KG1 (cell line): ENCODE data around the gene PIGT.

ENCODE experiments used
- DNase-seq: peaks from one replicate; lab custom pipeline; 2025; lab: John Stamatoyannopoulos, UW

The PIGT gene

DNA sequence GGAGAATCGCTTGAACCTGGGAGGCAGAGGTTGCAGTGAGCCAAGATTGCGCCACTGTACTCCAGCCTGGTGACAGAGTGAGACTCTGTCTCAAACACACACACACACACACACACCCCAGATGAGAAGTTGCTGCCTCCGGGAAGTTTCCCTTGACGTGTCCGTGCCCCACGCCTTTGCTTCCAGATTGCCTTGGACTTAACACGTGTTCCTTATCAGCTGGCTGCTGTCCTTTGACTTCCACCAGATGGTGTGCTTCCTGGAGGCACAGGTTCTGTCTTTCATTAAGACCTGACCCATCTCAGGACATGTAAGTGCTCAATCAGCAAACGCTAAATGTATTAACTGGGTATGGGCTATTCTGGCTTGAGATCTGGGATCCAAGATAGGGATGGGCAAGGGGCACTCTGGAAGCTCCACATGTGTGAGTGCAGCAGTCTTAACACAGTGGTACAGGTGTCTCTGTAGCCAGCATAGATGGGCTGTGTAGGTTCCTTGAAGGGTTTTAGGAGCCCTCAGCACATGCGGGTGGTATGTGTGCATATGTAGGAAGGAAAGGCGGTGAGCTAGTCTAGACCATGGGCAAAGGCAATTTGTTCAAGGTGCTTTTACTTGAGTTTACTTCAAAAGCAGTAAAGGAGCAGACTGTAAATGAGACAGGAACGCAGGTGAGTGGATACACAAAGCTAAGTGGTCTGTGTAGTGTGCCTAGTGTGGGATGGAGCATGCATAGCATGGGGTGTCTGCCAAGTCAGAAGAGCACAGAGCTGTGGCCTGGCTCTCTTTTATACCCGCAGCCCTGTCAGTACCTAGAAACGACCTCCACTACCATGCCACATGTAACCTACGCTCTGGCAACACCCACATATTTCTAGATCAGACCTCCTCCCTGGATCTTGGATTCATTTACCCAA lies 11.6 kb downstream of the PIGT start:
- DNase-seq, result no peak

DNA sequence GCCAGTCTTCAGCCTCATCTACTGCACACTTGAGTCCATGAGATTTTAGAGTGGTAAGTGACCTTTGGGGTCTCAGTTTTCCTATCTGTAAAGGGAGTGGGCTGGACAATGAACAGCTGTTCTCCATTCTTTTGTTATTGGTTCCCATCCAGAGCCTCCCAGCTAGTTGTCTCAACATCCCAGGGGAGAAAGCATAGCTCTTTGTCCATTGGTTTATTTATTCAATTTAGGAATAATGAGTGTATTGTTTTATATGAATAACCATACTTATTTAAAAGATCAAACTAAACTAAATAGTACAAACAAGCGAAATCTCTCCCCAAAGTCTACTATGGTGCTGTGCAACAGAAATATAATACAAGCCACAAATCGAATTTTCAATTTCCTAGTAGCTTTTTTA lies 13.7 kb downstream of the PIGT start:
- DNase-seq, result no peak

DNA sequence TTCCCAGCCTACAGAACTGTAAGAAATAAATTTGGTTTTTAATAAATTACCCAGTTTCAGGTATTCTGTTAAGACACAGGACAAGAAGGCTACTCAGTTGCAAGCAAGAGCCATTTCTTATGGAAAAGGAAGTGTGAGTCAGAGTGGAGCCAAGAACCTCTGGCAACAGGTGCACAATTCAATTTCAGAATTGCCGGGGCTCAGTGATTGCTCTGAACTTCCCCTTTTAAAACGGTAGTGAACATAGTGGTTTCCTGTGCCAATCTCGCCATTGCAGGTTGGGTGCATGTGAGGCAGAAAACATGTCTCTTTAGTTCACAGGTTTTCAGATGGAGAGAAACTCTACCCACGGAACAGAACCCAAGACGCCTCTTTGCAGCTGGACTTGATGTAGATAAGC lies 16.4 kb downstream of the PIGT start:
- peak; percentile 48 for DNase-seq

DNA sequence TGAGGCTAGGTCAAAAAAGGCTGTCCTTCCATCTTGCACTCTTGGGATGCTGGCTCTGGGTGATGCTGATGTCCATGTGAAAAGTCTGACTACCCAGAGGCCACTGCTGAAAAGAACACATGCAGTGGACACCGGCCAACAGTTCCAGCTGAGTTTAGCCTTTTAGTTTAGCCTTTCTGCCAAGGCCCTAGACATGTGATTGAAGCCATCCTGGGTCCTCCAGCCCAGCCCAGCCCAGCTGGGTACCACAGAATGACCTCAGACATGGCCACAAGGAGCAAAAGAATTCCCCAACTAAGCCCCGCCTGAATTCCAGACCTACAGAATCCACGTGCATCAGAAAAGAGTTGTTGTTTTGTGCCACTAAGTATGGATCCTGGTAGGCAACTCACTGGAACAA lies 17.4 kb downstream of the PIGT start:
- DNase-seq, result no peak

DNA sequence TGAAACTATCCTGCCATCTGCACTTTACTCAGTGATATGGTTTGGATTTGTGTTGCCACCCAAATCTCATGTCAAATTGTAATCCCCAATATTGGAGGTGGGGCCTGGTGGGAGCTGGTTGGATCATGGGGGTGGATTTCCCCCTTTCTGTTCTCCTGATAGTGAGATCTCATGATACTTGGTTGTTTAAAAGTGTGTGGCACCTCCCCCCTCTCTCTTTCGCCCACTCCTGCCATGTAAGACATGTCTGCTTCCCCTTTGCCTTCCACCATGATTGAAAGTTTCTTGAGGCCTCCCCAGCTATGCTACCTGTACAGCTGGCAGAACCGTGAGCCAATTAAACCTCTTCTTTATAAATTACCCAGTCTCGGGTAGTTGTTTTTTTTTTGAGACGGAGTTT lies 18.0 kb downstream of the PIGT start:
- no peak for DNase-seq

DNA sequence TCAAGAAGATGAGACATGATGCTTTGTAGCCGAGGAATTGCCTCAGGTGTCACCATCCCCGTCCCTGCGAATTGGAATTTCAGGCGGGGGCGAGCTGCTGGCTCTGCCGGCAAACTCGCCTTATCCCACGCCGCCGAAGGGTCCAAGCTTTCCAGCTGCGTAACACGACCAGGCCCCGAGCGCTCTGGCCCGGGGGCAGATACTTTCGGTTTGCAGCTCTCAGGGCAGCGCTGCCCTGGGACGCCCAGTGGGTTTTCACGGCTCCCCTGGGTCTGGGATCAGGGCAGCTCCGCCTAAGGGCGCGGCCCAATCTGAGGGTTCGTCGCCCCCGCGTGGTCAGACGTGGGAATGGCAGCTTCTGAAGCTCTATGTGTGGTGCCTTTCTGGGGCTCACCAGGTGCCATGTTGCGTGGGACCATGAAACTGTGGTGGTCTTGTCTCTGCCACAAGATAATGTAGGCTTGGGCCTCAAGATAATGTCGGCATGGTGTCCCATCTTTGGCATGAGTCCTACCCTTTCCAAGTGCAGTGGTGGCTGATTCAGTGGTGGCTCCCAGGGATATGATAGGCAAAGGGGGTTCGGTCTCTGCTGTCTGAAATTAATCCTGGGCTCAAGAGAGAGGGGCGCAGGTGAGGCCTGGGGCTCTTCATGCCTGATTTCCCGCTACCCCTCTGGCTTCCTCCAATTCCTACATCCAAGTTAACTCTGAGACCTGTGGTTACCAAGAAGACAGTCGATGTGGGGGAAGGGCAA lies 21.0 kb downstream of the PIGT start:
- peak; percentile 63 for DNase-seq

DNA sequence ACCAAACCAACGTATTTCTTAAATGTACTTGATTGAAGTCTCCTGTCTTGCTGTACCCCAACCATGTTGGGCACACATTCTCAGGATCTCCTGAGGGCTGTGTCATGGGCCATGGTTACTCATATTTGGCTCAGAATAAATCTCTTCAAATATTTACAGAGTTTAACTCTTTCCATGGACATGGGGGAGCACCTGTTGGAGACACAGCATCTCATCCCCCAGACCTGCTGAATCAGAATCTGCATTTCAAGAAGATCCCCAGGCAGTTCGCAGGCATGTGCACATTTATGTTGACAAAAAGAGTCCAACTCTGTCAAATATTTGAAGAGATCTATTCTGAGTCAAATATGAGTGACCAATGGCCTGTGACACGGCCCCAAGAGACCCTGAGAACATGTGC lies 24.5 kb downstream of the PIGT start:
- no peak for DNase-seq

DNA sequence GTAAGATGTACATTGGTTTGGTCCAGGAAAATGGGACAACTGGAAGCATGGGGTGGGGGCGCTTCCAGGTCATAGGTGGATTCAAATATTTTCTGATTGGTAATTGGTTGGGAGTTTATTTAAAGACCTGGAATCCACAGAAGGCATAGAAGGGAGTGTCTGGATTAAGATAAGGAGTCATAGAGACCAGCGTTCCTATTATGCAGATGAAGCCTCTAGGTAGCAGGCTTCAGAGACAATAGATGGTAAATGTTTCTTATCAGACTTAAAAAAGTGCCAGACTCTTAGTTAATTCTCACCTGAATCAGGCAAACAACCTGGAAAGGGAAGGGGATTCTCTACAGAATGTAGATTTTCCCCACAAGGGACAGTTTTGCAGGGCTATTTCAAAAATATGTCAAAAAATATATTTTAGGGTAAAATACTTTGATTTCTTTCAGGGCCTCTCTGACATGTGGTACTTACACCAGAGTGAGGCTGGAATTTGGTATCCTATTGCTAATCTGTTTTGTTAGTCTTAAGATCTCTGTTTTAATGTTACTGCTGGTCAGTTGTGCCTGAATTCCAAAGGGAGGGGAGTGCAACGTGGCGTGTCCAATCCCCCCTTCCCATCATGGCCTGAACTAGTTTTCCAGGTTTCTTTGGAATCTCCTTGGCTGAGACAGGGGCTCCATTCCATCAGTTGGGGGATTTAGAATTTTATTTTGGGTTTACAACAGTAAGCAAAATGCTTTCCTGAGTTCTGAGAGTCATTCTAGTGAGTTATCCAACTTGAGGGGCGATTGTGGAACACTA lies 25.1 kb downstream of the PIGT start:
- no peak for DNase-seq

DNA sequence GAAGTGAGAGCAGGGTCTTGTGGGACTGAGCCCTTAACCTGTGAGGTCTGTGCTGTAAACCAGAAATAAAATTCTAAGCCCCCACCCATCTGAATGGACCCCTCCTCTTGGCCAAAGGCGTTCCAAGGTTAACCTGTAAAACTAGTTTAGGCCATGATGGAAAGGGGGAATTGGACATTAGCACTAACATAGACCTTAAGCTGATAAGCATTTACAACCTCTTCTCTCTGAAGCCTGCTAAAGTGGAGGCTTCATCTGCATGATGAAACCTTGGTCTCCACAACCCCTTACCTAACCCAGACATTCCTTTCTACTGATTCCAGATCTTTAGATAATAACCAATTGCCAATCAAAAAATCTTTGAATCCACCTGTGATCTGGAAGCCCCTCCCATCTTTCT lies 25.8 kb downstream of the PIGT start:
- DNase-seq, result no peak

DNA sequence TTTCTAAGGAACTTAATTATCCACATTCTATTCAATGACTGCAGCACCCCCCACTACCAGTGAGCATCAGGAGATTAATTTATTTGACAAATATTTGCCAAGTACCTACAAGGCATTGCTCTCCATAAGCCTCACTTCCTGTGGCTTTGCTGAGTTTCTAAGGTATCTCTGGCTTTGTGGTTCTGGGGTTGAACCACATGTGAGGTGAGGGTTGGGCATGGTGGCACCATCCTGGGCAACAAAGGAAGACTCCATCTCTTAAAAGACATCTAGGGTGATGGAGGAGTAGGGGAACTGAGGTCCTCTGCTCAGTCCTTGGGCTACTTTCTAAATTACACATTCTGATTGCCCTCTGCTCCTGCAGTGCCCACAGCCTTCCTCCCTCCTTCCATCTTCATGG lies 28.1 kb downstream of the PIGT start:
- no peak for DNase-seq

DNA sequence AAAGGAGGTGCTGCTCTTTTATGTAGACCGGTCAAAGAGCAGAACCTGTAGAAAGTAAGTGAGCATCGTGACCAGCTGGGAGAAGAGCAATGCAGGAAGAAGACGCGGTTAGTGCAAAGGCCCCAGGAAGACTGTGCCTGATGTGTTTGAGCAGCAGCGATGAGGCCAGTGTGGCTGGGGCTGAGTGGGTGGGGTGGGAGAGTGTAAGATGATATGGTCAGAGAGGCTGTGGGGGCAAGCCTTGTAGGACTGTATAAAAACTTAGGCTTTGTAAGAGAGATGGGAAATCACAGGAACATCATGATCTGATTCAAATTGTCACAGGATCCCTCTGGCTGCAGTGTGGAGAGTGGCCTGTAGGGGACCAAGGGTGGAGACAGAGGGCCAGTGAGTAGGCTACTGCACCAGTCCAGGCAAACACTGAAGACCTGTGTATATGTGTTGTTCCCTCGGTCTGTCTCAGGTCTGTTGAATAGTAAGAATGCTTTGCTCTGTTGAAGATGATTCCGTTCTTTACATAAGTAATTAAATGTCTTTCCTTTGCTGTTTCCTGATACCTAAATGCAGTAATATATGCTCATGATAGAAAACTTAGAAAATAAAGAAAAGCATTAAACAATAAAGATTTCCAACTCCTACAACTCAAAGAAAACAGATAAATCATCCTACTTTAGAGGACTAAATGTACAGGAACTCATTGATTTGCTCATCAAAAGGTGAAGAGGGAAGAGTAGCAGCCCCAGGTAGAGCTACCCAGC lies 30.0 kb downstream of the PIGT start:
- DNase-seq, result no peak

DNA sequence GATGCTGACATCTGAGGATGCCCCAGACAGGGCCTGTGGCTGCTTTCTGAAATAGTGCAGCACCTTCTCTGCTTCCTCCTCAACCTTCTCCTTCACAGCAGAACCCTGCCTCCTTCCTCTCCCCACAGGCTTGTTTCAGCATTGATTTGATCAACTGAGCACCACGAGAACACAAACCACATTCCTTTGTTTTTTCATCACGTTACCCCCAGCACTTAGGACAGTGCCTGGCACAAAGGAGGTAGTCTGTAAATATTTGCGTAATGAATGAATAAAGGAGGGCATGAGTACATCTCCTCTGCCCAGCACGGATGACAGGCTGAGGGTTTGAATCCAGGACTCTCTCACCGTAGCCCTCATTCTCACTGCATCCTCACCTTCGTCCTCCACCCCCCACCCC lies 32.3 kb downstream of the PIGT start:
- DNase-seq, result no peak

DNA sequence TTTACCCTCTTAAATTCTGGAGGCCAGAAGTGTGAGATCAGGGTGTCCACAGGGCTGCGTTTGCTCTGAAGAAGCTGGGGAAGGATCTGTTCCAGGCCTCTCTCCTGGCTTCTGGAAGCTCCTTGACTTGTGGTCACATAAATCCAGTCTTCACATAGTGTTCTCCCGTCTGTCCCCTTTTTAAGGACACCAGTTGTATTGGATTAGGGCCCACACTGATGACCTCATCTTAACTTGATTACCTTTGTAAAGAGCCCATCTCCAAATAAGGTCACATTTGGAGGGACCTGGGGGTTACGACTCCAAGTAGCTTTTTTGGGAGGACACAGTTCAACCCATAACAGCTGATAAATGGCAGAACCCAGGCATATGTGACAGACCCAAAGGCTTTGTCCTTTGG lies 33.6 kb downstream of the PIGT start:
- DNase-seq, result no peak

DNA sequence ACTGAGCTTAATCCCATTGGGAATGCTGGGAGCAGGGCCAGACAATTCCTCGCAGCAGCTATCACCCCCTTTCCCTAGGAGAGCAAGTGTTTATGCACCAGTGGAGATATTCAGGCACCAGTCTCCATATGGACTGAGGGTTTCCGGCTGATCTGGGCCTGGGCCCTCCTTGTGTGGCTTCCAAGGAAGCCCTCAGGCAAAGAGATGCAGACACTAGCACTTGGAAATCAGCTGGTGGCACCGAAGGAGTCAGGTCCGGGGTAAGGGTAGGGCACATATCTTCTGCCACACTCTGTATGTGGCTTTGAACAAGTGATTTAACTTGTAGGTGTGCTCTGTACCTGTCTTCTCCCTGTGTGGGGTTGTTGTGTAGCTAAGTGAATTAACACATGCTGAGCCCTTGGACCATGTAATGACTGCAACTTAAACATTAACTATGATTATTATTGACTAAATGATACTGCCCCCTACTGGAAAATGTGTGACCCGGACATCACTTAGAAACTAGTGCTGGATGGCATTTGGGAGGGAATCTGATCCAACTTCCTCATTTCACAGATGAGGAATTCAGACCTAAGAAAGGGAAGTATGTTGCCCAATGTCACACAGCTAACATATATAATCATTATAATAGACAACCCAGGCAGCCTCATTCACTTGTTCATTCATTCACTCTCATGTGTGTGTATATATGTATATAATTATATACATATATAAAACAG lies 34.3 kb downstream of the PIGT start:
- peak; percentile 56 for DNase-seq

DNA sequence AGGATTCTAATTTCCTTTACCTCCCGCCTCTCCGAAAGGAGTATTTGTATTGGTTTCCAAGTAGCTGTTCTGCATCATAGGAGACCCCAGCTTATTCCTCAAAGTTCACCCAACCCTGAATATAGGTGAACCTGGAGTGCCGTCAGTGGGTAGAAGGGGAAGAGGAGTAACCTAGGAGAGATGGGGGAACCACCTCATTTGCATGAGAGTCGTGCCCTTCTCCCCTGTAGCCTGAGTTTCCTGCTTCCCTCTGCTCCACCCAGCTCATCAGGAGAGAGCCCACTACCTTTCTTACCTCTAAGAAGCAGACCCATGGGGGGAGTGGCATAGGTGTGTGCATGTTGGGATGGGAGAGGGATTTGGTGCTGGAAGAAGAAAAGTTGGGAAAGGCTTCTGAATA lies 36.3 kb downstream of the PIGT start:
- no peak for DNase-seq

DNA sequence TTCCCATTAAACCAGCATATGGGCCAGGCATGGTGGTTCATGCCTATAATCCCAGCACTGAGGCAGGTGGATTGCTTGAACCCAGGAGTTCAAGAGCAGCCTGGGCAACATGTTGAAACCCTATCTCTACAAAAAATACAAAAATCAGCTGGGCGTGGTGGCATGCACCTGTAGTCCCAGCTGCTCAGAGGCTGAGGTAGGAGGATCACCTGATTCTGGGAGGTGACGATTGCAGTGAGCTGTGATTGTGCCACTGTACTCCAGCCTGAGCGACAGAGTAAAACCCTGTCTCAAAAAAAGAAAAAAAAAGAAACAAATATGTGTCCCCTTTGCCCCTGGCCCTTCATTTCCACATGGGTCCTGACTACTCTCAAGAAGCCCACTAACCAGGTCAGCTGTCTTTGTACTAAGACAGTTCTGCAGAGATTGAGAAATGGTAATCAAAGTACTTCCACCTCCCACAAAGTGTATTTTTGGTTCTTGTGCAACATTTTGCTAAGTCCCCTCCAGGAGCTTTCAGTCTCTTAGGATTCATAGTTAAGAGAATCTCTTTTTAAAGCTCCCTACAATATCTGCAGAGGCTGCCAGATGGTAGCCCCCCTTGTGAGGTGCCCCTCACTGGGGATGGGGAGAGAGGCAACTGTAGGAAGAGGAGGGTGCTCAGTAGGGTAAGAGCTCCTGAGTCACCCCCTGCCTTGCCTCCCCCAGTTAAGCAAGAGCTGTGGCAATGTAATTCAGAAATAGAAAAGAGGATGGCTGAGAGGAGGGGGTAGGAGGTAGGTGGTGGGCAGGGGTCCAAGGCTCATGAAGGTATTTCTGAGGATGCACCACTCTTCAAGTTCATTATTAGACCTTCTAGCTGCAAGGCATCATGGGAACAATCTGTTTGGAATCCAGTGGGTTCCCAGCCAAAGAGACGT lies 37.1 kb downstream of the PIGT start:
- no peak for DNase-seq

DNA sequence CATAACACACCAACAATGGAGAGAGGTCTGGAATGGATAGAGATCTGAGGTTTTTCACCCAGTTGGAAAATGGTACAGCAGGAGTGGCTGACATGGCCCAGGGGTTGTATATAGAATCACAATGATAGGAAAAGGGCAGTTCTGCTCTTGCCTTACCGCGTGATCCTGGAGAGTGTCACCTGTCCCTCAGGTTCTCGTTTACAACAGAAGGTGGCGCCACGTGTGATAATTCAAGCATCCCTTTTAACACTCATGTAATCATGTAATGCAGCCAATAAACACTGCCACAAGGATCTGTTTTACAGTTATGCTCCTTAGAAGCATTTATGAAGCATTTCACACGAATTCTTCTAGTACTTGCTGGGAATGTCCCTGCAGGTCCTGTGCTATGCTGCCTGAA lies 40.7 kb downstream of the PIGT start:
- DNase-seq, result no peak

DNA sequence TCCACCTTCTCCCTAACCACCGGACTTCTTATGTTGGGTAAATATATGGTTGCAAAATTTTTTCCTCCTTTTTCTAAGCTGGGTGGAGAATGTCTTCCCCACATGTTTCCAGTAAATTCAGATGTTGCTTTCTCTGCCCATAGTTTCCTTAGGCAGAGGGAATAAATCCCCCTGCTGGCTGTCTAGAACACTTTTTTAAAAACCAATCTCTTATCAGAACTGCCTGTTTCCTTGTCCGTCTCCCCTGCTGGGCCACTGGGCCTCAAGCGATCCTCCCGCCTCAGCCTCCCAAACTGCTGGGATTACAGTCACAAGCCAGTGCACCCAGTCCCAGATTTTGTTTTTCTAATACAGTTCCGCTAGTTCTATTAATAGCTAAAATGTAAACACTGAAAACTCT lies 43.7 kb downstream of the PIGT start:
- no peak for DNase-seq

DNA sequence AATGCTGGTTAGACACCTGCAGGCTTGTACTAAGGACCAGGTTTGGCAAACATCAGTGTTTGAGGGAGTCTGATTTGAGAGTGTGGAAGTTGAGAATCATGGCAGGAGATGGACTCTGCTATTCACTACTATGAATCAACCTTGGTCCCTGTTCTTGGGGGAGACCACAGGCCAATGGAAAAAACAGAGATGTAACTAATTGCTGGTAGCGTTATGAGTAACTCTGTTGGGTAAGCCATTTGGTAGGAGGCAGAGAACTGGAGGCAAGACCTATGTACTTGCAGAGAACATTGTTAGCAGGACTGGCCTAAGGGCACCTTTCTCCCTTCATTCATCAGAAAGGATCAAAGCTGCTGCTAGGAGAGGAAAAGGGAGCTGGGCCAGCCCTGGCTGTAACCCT lies 45.3 kb downstream of the PIGT start:
- DNase-seq, result no peak
